ENCODE data around the gene RCVRN. TPM values are rescaled to one million over a fixed set of nuclear protein-coding genes. Genes with fewer than 3 reads are reported as not detected.
"Not testable (repeated sequence)": the region's sequence is repeated elsewhere in the genome, so short reads cannot be mapped to it uniquely, and the experiment has no call there.

Gene RCVRN
- total RNA-seq, 1 experiment from 2014 or later, result not detected

GRCh38 chr17:9922012-9922848 lies 17.2 kb upstream of the RCVRN start:
- ChIA-PET POLR2A (ENCODE audit: unreplicated experiment) (no interaction called here), CTCF (no interaction called here)
- no peaks in the 10 kb centered on the region for H3K9me2 ChIP-seq (ENCODE audit: insufficient read depth)
- no peaks in the 10 kb centered on the region for H3F3A ChIP-seq (ENCODE audit: insufficient read depth, low read depth)
- H3K9me3 ChIP-seq (ENCODE audit: insufficient read depth, low read depth), result no peaks in the 10 kb centered on the region
- DNase-seq, result no peak
- no peaks in the 10 kb centered on the region for H3K27me3 ChIP-seq (ENCODE audit: insufficient read depth, low read depth)
- intact Hi-C loops (cut with micrococcal nuclease; ENCODE audit: unreplicated experiment), result loop anchor here (10.0 kb wide), 2 partner anchors 157 to 277 kb away; partner anchors contain the start of gene USP43
- H3K36me3 ChIP-seq (ENCODE audit: low read depth), result no peaks in the 10 kb centered on the region
- no peak overlapping the region for H3K4me3 ChIP-seq
- TF ChIP-seq EZH2 (IDR thresholded peaks at IDR 0.05; ENCODE audit: low read depth) (no peak), CTCF (conservative IDR thresholded peaks at IDR 0.05) (no peak)
- H3K27ac ChIP-seq, result no peak overlapping the region
- BruUV-seq (replicated peaks), result no TSS peak
- no peaks in the 10 kb centered on the region for H3K79me2 ChIP-seq (ENCODE audit: low read depth)
- no peak overlapping the region for H2AFZ ChIP-seq
- H3K4me1 ChIP-seq (replicated peaks; ENCODE audit: insufficient read depth), result 0 out of 2 replicates have a peak, but pooled peaks cover 3% of the 10 kb centered on the region
- H3K4me2 ChIP-seq, result no peak overlapping the region
- H4K20me1 ChIP-seq (ENCODE audit: insufficient read depth), result no peaks in the 10 kb centered on the region

GRCh38 chr17:9921216-9921615 lies 16.1 kb upstream of the RCVRN start:
- CTCF ChIA-PET; BruUV-seq (replicated peaks); H3K9me3 ChIP-seq (ENCODE audit: insufficient read depth, low read depth); H3F3A ChIP-seq (ENCODE audit: insufficient read depth, low read depth); H3K4me1 ChIP-seq (replicated peaks; ENCODE audit: insufficient read depth); H4K20me1 ChIP-seq (ENCODE audit: insufficient read depth); H2AFZ ChIP-seq; H3K36me3 ChIP-seq (ENCODE audit: low read depth); H3K27ac ChIP-seq; DNase-seq; H3K4me3 ChIP-seq; H3K79me2 ChIP-seq (ENCODE audit: low read depth); H3K9me2 ChIP-seq (ENCODE audit: insufficient read depth); H3K4me2 ChIP-seq; H3K27me3 ChIP-seq (ENCODE audit: insufficient read depth, low read depth): not testable (repeated sequence)
- intact Hi-C loops (cut with micrococcal nuclease; ENCODE audit: unreplicated experiment), result loop anchor here (10.0 kb wide), 2 partner anchors 156 to 276 kb away; partner anchors contain the start of gene USP43
- POLR2A ChIA-PET (ENCODE audit: unreplicated experiment), result interaction anchor here (0.9 kb wide), 1 partner anchor 853 kb away, joined by 4 read pairs; no protein-coding TSS in a partner anchor

GRCh38 chr17:9918804-9919352 lies 13.8 kb upstream of the RCVRN start:
- Histone ChIP-seq H3K4me2 (no peak overlapping the region), H3K9me2 (ENCODE audit: insufficient read depth) (no peaks in the 10 kb centered on the region), H4K20me1 (ENCODE audit: insufficient read depth) (no peaks in the 10 kb centered on the region), H2AFZ (no peak overlapping the region), H3K27ac (no peak overlapping the region), H3F3A (ENCODE audit: insufficient read depth, low read depth) (no peaks in the 10 kb centered on the region), H3K27me3 (ENCODE audit: insufficient read depth, low read depth) (no peaks in the 10 kb centered on the region), H3K79me2 (ENCODE audit: low read depth) (no peaks in the 10 kb centered on the region), H3K4me1 (replicated peaks; ENCODE audit: insufficient read depth) (no peaks in the 10 kb centered on the region), H3K9me3 (ENCODE audit: insufficient read depth, low read depth) (no peaks in the 10 kb centered on the region), H3K36me3 (ENCODE audit: low read depth) (no peaks in the 10 kb centered on the region), H3K4me3 (no peak overlapping the region)
- TF ChIP-seq CTCF (conservative IDR thresholded peaks at IDR 0.05) (no peak), EZH2 (IDR thresholded peaks at IDR 0.05; ENCODE audit: low read depth) (no peak)
- no TSS peak for BruUV-seq (replicated peaks)
- ChIA-PET POLR2A (ENCODE audit: unreplicated experiment) (no interaction called here), CTCF (no interaction called here)
- DNase-seq, result no peak
- intact Hi-C loops (cut with micrococcal nuclease; ENCODE audit: unreplicated experiment), result no loop called here
